T47D (cell line): ENCODE results near the gene PNPLA2.

Experiments used
- DNase-seq, 2 experiments: peaks; one replicate each; pipeline versions ENCODE4 v3.0.0 to v3.0.0-alpha.2; 2011 to 2012; ENCODE audit warnings: low read depth in 1 of 2, low spot score in 1 of 2
- JUND ChIP-seq: IDR thresholded peaks from 2 replicates; pipeline ENCODE4 v1.6.1; 2012; ENCODE audit warnings: low read depth
- in situ Hi-C: cut with HindIII; loops from 2 replicates; pipeline ENCODE4 v1.10.0; 2016; ENCODE audit warnings: low sequenced_read_pairs, low pct_unique_long_range_greater_than_20kb

Gene PNPLA2

DNA sequence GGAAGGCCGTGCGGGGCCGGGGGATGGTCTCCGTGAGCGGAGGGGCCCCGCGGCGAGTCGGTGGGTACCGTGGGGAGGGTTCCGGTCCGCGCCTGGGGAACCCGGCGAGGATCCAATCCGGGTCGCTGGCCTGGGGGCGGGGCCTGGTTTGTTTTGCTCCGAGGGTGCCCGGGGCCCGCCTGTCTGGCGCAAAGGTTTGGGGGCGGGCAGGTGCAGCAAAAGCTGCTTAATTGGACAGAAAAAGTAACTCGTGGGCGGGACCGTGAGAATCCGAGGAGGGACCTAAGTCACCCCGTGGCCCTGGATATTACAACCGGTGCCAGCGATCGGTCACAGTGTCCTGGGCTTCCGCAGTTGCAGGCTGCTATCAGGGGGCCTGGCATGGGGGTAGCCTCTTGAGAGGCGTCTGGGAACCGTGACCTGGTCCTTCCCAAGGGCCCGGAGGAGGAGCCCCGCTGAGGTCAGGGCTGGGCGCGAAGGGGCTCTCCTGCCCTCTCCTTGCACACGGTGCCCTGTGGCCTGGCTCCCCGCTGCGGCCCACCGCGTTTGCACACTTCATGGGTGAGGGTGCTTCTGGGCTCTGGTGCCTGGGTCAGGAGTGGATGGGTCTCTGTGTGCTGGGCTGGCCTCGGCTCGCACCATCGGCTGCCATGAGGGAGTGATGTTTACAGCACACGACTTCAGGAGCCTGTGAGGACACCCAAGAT is 1.4 kb downstream of the PNPLA2 start:
- TF ChIP-seq JUND: no peak
- peak in 1 of 2 experiments; percentile 93 for DNase-seq
- in situ Hi-C loops: no loop called here

GRCh38 chr11:820655-821511 is 2.2 kb downstream of the PNPLA2 start:
- TF ChIP-seq JUND: no peak
- in situ Hi-C loops: no loop called here
- peak in 1 of 2 experiments; percentile 68 for DNase-seq

GRCh38 chr11:821512-822371 is 3.0 kb downstream of the PNPLA2 start:
- DNase-seq: no peak
- no peak for TF ChIP-seq JUND
- in situ Hi-C loops: no loop called here

DNA sequence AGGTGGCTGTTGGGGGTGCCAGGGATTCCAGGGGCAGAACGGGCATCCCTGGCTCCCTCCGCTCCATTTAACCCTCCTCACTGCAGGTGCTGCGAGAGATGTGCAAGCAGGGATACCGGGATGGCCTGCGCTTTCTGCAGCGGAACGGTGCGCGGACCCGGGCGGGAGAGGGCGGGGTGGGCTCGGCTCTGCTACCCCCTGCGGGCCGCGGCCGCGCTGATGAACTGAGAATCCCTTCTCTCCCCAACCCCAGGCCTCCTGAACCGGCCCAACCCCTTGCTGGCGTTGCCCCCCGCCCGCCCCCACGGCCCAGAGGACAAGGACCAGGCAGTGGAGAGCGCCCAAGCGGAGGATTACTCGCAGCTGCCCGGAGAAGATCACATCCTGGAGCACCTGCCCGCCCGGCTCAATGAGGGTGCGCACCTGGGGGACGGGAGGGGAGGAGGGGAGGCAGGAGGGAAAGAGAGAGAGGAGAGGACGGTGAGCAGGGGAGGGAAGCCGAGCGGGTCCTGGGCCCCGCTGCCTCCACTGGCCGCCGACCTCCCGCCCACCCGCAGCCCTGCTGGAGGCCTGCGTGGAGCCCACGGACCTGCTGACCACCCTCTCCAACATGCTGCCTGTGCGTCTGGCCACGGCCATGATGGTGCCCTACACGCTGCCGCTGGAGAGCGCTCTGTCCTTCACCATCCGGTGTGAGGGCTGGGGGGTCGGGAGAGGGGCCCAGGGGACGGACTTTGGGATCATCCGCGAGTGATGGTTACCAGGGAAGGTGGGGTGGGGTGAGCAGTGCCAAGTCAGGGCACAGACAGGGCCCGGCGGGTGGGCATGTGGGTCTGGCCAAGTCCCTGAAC is 5.0 kb downstream of the PNPLA2 start:
- TF ChIP-seq JUND: no peak
- DNase-seq: no peak
- in situ Hi-C loops: no loop called here

GRCh38 chr11:824292-824880 is 5.7 kb downstream of the PNPLA2 start:
- no peak for DNase-seq
- TF ChIP-seq JUND: no peak
- in situ Hi-C loops: no loop called here

DNA sequence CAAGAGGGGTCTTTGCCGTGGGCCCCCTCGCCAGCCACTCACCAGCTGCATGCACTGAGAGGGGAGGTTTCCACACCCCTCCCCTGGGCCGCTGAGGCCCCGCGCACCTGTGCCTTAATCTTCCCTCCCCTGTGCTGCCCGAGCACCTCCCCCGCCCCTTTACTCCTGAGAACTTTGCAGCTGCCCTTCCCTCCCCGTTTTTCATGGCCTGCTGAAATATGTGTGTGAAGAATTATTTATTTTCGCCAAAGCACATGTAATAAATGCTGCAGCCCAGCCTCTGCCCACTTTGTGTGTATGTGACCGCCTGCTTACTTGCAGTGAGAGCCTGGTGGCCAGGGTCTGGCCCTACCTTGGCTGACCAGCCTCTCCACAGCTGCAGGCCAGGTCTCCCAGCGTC is 6.2 kb downstream of the PNPLA2 start:
- DNase-seq: peak in 1 of 2 experiments; percentile 17
- in situ Hi-C loops: no loop called here

GRCh38 chr11:825366-826226 is 6.9 kb downstream of the PNPLA2 start:
- peak in 1 of 2 experiments; percentile 80 for DNase-seq
- no peak for TF ChIP-seq JUND
- in situ Hi-C loops: no loop called here

More for the DNA sequence above, 6.2 kb downstream of the PNPLA2 start:
- no peak for TF ChIP-seq JUND

- DNase-seq: no peak
- in situ Hi-C loops: no loop called here
- TF ChIP-seq JUND: no peak
Observed at GRCh38 chr11:826227-826621, 7.5 kb downstream of the PNPLA2 start.

DNA sequence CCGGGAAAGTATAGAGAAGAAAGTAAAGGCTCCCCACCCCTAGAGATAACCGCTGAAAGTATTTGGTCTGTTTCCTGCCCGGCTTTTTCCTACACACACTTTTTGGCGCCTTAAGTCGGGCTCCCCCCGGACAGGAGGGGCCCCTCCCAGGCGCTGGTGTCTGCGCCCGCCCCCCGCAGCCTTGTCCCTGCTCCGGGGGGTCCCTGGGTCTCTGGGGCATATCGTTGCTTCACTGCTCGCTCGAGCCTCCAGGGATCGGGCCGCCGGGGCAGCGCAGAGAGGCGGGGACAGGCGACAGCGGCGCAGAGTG is 8.1 kb downstream of the PNPLA2 start:
- TF ChIP-seq JUND: no peak
- no peak for DNase-seq
- in situ Hi-C loops: no loop called here

DNA sequence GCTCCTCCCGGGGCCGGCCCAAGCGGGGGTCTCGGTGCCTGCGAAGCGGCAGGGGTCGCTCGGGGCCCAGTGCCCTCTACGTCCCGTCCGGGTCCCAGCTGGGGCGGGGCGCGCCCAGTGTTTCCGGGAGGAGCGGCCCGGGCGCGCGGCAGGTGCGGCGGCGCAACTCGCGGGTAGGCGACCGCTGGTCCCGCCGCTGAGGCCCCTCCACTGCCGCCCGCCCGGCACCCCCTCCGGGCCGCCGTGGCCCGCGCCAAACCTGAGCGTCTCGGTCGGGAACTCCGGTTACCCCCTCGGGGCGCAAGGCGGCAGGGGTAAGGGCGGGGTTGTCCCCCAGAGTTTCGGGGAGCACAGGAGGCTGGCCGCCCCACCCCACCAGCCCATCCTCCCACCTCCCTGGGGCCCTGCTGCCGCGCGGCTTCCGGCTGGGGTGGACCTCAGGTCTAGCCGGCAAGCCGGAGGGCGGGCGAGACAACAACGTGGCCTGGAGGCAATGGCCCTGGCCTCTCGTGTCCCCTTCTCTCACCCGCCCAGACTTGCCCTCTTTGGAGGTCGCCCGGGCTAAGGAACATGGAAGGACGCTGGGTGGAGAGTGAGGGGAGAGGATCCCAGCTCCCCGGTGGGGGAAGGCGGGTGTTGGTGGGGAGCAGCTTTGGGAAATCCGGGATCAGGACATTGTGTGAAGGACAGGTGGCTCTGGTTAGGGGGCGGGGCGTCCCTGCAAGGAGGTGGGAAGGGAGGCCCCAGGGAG is 8.6 kb downstream of the PNPLA2 start:
- peak; percentile 17 to 79 for DNase-seq
- in situ Hi-C loops: no loop called here
- no peak for TF ChIP-seq JUND

- TF ChIP-seq JUND: no peak
- no peak for DNase-seq
- in situ Hi-C loops: no loop called here
Observed at GRCh38 chr11:827897-828192, 9.1 kb downstream of the PNPLA2 start, which contains the start of gene CRACR2B. Gene CRACR2B, plus strand, starts transcription at chr11:827919. Its CDS starts 689 bp downstream, at chr11:828608.
